ENCODE measurements around the gene HS6ST2.

- TF ChIP-seq CTCF (IDR thresholded peaks at IDR 0.05) (no peak), GABPB1 (CRISPR knock-in tag; IDR thresholded peaks at IDR 0.05) (no peak), MAX (CRISPR knock-in tag; IDR thresholded peaks at IDR 0.05) (no peak)
These were observed 273.2 kb downstream of the HS6ST2 start for GRCh38 chrX:132685276-132685675.

Measured in WTC11 (cell line).